Measurements from ENCODE around the gene BRI3BP.

Gene BRI3BP

DNA sequence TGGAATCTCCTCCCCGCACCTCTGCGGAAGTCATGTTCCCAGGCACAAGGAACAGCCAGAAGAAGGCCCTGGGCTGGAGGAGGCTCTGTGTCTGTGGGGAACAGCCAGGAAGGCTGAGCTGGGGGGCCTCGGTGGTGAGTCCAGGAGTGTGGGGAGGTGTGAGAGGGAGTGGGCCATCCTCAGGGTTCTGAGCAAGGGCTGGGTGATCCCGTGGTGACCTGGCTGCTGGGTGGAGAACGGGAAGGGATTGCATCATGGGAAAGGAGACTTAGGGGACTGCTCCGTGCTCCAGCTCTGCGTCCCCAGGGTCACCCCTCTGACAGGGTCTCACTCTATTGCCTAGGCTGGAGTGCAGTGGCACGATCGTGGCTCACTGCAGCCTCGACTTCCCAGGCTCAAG lies 85.6 kb downstream of the BRI3BP start:
- TF ChIP-seq YY1 (IDR thresholded peaks at IDR 0.05; ENCODE audit: low read depth) (no peak), TCF12 (IDR thresholded peaks at IDR 0.05; ENCODE audit: low read depth) (no peak), CEBPB (IDR thresholded peaks at IDR 0.05) (no peak), RAD21 (IDR thresholded peaks at IDR 0.05; ENCODE audit: low read depth) (no peak), FOXM1 (IDR thresholded peaks at IDR 0.05; ENCODE audit: borderline replicate concordance, low read depth) (no peak), EGR1 (IDR thresholded peaks at IDR 0.05) (no peak), TAF1 (IDR thresholded peaks at IDR 0.05; ENCODE audit: low read depth) (no peak), CREB1 (IDR thresholded peaks at IDR 0.05; ENCODE audit: low read depth) (no peak), ZBTB7A (IDR thresholded peaks at IDR 0.05; ENCODE audit: low read depth) (no peak), TEAD4 (IDR thresholded peaks at IDR 0.05) (no peak), NFIC (IDR thresholded peaks at IDR 0.05) (no peak), EP300 (IDR thresholded peaks at IDR 0.05; ENCODE audit: borderline replicate concordance) (no peak)
- TF ChIP-seq, protein P1, sequence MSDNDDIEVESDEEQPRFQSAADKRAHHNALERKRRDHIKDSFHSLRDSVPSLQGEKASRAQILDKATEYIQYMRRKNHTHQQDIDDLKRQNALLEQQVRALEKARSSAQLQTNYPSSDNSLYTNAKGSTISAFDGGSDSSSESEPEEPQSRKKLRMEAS (IDR thresholded peaks at IDR 0.05), result no peak
- TF ChIP-seq, protein P2, sequence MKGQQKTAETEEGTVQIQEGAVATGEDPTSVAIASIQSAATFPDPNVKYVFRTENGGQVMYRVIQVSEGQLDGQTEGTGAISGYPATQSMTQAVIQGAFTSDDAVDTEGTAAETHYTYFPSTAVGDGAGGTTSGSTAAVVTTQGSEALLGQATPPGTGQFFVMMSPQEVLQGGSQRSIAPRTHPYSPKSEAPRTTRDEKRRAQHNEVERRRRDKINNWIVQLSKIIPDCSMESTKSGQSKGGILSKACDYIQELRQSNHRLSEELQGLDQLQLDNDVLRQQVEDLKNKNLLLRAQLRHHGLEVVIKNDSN (IDR thresholded peaks at IDR 0.05), result no peak
- TF ChIP-seq, protein P3, sequence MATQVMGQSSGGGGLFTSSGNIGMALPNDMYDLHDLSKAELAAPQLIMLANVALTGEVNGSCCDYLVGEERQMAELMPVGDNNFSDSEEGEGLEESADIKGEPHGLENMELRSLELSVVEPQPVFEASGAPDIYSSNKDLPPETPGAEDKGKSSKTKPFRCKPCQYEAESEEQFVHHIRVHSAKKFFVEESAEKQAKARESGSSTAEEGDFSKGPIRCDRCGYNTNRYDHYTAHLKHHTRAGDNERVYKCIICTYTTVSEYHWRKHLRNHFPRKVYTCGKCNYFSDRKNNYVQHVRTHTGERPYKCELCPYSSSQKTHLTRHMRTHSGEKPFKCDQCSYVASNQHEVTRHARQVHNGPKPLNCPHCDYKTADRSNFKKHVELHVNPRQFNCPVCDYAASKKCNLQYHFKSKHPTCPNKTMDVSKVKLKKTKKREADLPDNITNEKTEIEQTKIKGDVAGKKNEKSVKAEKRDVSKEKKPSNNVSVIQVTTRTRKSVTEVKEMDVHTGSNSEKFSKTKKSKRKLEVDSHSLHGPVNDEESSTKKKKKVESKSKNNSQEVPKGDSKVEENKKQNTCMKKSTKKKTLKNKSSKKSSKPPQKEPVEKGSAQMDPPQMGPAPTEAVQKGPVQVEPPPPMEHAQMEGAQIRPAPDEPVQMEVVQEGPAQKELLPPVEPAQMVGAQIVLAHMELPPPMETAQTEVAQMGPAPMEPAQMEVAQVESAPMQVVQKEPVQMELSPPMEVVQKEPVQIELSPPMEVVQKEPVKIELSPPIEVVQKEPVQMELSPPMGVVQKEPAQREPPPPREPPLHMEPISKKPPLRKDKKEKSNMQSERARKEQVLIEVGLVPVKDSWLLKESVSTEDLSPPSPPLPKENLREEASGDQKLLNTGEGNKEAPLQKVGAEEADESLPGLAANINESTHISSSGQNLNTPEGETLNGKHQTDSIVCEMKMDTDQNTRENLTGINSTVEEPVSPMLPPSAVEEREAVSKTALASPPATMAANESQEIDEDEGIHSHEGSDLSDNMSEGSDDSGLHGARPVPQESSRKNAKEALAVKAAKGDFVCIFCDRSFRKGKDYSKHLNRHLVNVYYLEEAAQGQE (IDR thresholded peaks at IDR 0.05; ENCODE audit: low read depth), result no peak

DNA sequence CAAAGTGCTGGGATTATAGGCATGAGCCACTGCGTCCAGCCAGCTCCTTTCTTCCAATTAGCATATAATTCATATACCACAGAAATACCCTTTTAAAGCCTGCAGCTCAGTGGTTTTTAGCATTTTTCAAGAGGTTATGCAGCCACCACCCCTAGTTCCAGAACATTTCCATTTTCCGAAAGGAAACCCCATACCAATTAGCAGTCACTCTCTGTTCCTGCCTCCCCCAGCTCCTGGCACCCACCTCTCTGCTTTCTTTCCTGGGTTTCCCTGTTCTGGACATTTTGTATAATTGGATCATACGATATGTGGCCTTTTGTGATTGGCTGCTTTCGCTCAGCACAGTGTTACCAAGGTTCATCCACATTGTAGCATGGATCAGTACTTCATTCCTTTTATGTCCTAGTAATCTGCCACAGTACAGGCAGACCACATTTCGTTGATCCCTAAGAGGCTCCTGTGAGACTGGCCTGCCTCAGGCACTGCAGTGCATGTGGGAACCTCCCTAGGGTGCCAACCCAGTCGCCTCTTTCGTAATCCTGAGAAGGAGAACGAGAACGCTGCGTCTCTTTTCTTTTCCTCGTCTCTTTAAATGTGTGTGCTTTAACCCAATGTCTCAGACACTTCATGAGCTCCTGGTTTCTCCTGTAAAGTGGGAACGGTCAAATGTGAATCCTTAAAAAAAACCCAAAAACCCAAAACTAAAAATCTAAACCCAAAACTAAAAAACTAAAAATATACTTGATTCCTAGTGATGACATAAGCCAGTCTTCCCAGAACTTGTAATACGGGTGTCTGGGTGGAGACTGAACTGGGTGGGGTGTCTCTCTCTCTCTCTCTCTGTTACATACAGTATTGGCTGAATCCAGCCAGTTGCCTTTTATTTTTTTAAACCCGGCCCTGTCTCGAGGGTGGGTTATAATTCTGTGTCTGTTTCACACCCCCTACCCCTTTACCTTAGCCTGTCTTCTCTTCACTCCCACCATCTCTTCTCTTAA lies 86.5 kb downstream of the BRI3BP start:
- TF ChIP-seq TEAD4 (IDR thresholded peaks at IDR 0.05) (no peak), TCF12 (IDR thresholded peaks at IDR 0.05; ENCODE audit: low read depth) (no peak), EGR1 (IDR thresholded peaks at IDR 0.05) (no peak), FOXM1 (IDR thresholded peaks at IDR 0.05; ENCODE audit: borderline replicate concordance, low read depth) (no peak), ZBTB7A (IDR thresholded peaks at IDR 0.05; ENCODE audit: low read depth) (no peak)
- TF ChIP-seq, protein P1 (IDR thresholded peaks at IDR 0.05), result no peak
- TF ChIP-seq, protein P2 (IDR thresholded peaks at IDR 0.05), result no peak

Measured in Ishikawa (cell line).